Testis (tissue), 2 donors: ENCODE results near the gene OS9.

Source experiments
- POLR2A ChIP-seq: fragments of 450-650 bp; IDR thresholded peaks from one replicate; pipeline ENCODE4 v1.6.1; 2017; ENCODE audit warnings: antibody characterized with exemption, mild to moderate bottlenecking, moderate library complexity
- TF ChIP-seq, protein P1 (sequence below), 3 experiments: fragments of 450-650 bp in 2 of 3; fragments of 200-600 bp in 1 of 3; sonication (generic) in 1 of 3; IDR thresholded peaks; one replicate each; pipeline ENCODE4 v1.5.1; 2016 to 2019; ENCODE audit warnings: antibody characterized with exemption in 3 of 3, mild to moderate bottlenecking in 2 of 3, moderate library complexity in 1 of 3

DNA sequence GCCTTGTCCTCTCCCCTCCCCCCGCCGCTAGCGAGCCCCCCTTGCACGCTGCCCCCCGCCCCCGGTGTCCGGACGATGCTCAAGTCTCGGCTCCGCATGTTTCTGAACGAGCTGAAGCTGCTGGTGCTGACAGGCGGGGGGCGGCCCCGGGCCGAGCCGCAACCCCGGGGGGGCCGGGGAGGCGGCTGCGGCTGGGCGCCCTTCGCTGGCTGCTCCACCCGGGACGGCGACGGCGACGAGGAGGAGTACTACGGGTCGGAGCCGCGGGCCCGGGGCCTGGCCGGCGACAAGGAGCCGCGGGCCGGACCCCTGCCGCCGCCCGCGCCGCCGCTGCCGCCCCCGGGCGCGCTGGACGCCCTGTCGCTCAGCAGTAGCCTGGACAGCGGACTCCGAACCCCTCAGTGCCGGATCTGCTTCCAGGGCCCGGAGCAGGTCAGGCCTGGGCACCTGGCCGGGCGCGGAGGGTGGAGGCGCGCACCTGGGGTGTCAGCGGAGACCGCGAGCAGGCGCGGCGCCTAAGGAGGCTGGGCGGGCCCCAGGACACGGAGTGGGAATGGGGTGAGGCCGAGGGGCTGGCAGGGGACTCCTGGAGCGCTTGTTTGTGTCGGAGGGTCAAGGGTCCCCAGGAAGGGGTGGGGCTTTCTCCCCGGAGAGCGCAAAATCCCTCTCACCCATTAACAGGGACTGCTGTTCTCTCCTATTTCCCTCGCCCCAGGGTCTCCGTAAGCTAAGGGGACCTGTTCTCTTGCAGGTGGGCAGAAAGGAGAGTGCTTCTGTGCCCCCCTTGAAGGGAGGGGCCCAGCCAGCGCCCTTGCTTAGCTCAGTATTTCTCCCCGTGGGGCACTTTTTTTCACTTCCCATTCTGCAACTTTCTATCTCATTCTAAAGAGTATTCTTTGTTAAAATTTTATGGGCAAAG is 61.8 kb downstream of the OS9 start:
- TF ChIP-seq, protein P1, sequence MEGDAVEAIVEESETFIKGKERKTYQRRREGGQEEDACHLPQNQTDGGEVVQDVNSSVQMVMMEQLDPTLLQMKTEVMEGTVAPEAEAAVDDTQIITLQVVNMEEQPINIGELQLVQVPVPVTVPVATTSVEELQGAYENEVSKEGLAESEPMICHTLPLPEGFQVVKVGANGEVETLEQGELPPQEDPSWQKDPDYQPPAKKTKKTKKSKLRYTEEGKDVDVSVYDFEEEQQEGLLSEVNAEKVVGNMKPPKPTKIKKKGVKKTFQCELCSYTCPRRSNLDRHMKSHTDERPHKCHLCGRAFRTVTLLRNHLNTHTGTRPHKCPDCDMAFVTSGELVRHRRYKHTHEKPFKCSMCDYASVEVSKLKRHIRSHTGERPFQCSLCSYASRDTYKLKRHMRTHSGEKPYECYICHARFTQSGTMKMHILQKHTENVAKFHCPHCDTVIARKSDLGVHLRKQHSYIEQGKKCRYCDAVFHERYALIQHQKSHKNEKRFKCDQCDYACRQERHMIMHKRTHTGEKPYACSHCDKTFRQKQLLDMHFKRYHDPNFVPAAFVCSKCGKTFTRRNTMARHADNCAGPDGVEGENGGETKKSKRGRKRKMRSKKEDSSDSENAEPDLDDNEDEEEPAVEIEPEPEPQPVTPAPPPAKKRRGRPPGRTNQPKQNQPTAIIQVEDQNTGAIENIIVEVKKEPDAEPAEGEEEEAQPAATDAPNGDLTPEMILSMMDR (IDR thresholded peaks at IDR 0.05), result no peak
- no peak for TF ChIP-seq POLR2A
